WI38 (cell line): Measurements from ENCODE around the gene SNTN.

Experiments used
- H3K4me3 ChIP-seq: 2 replicates; pipeline ENCODE4 v1.5.1; 2011; ENCODE audit warnings: low read depth, mild to moderate bottlenecking, control low read depth, low read length
- TF ChIP-seq, protein P1 (sequence below): IDR thresholded peaks from 2 replicates; pipeline ENCODE4 v1.5.1; 2012; ENCODE audit warnings: low read depth, mild to moderate bottlenecking, control low read depth, low read length

The SNTN gene

DNA sequence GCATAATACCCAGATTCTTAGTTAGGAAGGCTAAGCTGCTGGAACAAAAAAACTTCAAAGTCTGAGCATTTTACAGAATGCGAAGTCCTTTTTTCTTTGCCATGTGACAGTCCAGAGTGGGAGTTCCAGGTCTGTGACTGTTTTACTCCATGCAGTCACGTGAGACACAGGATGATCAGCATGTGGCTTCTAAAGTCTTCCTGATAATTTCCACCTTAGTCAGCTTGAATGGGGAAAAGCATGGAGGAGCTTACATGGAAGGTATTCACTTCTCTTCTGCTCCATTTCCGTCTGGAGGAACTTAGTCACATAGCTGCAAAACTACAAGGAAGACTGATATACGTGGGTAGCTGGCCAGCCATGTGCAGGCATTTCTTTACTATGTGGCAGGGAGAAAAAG, 1.7 kb downstream of the SNTN start:
- TF ChIP-seq, protein P1, sequence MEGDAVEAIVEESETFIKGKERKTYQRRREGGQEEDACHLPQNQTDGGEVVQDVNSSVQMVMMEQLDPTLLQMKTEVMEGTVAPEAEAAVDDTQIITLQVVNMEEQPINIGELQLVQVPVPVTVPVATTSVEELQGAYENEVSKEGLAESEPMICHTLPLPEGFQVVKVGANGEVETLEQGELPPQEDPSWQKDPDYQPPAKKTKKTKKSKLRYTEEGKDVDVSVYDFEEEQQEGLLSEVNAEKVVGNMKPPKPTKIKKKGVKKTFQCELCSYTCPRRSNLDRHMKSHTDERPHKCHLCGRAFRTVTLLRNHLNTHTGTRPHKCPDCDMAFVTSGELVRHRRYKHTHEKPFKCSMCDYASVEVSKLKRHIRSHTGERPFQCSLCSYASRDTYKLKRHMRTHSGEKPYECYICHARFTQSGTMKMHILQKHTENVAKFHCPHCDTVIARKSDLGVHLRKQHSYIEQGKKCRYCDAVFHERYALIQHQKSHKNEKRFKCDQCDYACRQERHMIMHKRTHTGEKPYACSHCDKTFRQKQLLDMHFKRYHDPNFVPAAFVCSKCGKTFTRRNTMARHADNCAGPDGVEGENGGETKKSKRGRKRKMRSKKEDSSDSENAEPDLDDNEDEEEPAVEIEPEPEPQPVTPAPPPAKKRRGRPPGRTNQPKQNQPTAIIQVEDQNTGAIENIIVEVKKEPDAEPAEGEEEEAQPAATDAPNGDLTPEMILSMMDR, result no peak

DNA sequence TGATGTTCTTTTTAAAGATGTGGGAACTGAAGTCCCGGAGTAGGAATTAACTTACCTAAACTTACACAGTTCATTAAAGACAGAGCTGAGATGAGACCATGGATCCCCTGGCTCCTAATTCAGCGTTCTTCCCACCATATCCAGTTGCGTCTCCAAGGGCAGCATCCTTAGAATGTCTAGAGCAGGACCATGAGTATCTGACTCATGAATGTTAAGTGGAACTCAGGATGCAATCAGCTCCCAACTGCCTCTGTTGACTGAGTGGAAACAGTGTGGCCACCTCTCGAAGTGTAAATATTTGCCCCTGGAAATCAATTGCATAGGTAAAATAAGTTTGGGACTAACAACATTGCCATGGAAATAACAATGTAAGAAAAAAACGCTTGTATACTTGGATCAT, 2.5 kb downstream of the SNTN start:
- no peak overlapping the region for H3K4me3 ChIP-seq
- TF ChIP-seq, protein P1, result no peak

More for the DNA sequence above, 1.7 kb downstream of the SNTN start:
- H3K4me3 ChIP-seq, result no peak overlapping the region

DNA sequence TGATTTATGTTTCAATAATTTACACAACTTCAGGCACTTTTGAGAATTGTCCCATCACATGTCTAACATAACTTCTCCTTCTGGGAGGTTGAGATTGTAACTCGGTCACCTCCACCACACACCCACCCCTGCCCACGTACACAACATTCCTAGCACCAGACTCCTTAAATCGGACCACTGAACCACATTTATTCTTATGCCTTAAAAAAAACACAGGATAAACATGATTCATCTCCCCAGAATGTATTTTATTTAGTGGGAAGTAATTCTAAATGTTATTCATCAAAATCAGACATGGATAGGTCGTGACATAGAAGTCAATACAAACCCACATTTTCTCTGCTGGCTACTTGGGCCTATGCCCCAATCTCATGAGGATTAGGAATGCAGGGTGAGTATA, 3.0 kb downstream of the SNTN start:
- no peak overlapping the region for H3K4me3 ChIP-seq

DNA sequence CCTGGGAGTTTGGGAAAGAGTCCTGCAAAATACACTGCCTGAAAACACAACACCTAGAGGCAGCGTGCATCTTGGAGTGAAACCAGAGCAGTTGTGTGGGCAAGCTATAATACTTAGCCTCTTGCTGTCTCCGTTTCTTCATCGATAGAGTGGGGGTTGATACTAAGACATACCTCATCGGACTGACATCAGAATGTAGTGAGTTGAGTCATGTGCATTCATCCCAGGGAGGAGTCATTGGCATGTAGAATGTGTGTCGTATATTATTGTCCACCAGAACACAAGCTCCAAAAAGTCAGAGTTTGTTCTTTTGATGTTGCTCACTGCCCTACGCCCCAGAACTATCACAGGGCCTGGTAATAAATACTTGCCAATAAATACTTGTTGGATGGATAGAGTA, 4.3 kb downstream of the SNTN start:
- TF ChIP-seq, protein P1, result no peak
- no peak overlapping the region for H3K4me3 ChIP-seq

More for the DNA sequence above, 3.0 kb downstream of the SNTN start:
- TF ChIP-seq, protein P1, result no peak

DNA sequence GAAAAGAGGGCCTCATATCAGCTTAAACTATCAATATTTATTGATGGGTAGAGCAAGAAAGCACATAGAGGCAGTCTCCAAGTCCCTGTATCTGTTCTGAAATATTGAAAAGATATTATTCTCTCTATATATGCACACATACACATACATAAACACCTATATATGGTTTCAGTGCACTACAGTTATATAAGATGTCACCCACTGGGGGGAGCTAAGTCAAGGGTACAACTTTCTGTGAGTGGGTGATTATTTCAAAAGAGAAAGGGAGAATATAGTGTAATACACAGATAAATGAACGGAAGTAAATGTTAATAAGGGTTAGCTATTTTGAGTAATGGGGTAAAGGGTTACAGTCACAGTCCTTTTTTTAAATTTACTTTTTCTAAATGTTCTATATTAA, 8.8 kb downstream of the SNTN start:
- TF ChIP-seq, protein P1, result no peak
- H3K4me3 ChIP-seq, result no peak overlapping the region

DNA sequence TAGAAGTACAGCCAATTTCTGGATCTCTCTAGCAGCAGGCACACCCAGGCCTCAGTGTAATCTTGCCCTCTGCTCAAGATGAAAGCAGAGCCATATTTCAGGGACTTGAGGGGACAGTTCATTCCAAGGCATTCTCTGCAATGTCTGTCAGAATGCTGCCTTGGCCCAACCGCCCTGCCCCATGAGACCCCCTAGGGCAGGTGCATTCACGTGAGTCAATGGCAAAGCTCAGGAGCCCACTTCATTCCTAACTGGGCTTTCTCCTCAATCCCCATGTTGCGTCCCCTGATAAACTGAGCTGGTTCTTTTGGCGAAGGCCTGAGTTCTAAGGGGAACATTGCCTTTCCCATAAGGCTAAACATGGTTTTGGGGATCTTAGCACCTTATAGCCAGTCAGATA, 9.5 kb downstream of the SNTN start:
- H3K4me3 ChIP-seq, result no peak overlapping the region
- TF ChIP-seq, protein P1, result no peak

DNA sequence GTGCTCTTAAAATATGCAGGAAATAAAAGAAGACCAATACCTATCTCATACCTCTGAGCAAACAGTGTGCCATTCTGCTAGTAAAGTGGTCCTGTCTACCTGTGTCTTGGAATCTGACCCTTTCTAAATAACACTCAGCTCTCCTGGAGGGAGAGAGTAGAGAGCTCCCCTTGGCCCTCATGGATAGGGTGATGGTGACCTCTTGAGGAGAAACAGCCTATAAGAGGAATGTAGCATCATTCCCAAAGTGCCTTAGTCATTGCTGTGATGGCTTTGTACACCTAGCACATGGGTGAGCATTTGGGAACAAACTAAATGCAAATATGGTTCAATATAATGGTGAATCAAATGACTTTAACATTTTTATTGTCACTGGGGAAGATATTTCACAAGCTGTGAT, 10.0 kb downstream of the SNTN start:
- no peak overlapping the region for H3K4me3 ChIP-seq
- TF ChIP-seq, protein P1, result no peak
